Neural progenitor cell (in vitro differentiated cells): ENCODE measurements around the gene NEDD4L. TPM values are rescaled to one million over a fixed set of nuclear protein-coding genes. Genes with fewer than 3 reads are reported as not detected.

Source experiments
- DNase-seq: peaks from one replicate; pipeline ENCODE4 v3.0.0-alpha.2; 2016; ENCODE audit warnings: low spot score
- H2AFZ ChIP-seq: fragments of 200-600 bp; sonication (generic); replicated peaks from 2 replicates; pipeline ENCODE4 v1.6.1; 2016; ENCODE audit warnings: antibody characterized with exemption
- H3F3A ChIP-seq: fragments of 200-600 bp; sonication (generic); 2 replicates; pipeline ENCODE4 v1.6.1; 2016; ENCODE audit warnings: antibody characterized with exemption, low read depth
- H3K27ac ChIP-seq: fragments of 200-600 bp; sonication (generic); 2 replicates; pipeline ENCODE4 v1.5.1; 2016; ENCODE audit warnings: mild to moderate bottlenecking
- H3K27me3 ChIP-seq: fragments of 200-600 bp; sonication (generic); 2 replicates; pipeline ENCODE4 v1.6.1; 2016; ENCODE audit warnings: mild to moderate bottlenecking, moderate library complexity
- H3K36me3 ChIP-seq: fragments of 200-600 bp; sonication (generic); 2 replicates; pipeline ENCODE4 v1.5.1; 2016
- H3K4me1 ChIP-seq: fragments of 200-600 bp; sonication (generic); 2 replicates; pipeline ENCODE4 v1.6.1; 2016; ENCODE audit warnings: mixed run types
- H3K4me2 ChIP-seq: fragments of 200-600 bp; sonication (generic); 2 replicates; pipeline ENCODE4 v1.6.1; 2016
- H3K4me3 ChIP-seq: fragments of 200-600 bp; sonication (generic); 2 replicates; pipeline ENCODE4 v1.5.1; 2016
- H3K79me2 ChIP-seq: fragments of 200-600 bp; sonication (generic); 2 replicates; pipeline ENCODE4 v1.6.1; 2016; ENCODE audit warnings: low read depth
- H3K9ac ChIP-seq: fragments of 200-600 bp; sonication (generic); 2 replicates; pipeline ENCODE4 v1.6.1; 2016
- H3K9me3 ChIP-seq: fragments of 200-600 bp; sonication (generic); 2 replicates; pipeline ENCODE4 v1.5.1; 2016; ENCODE audit warnings: low read depth
- H4K20me1 ChIP-seq: fragments of 200-600 bp; sonication (generic); 2 replicates; pipeline ENCODE4 v1.6.1; 2016; ENCODE audit warnings: low read depth
- H3K27ac Mint-ChIP-seq: 3 replicates; pipeline ENCODE4 v1.8.0; 2021; ENCODE audit warnings: mixed read lengths
- H3K27me3 Mint-ChIP-seq: 2 replicates; pipeline ENCODE4 v1.8.0; 2022; ENCODE audit warnings: low read depth, mild to moderate bottlenecking, inconsistent platforms, moderate library complexity, mixed read lengths; ENCODE audit not compliant: insufficient read depth
- H3K36me3 Mint-ChIP-seq: 3 replicates; pipeline ENCODE4 v1.8.0; 2021; ENCODE audit warnings: mixed read lengths
- H3K4me1 Mint-ChIP-seq: 3 replicates; pipeline ENCODE4 v1.8.0; 2021; ENCODE audit warnings: mixed read lengths
- H3K4me3 Mint-ChIP-seq: 3 replicates; pipeline ENCODE4 v1.8.0; 2021; ENCODE audit warnings: mild to moderate bottlenecking, moderate library complexity, mixed read lengths
- H3K9me3 Mint-ChIP-seq: 3 replicates; pipeline ENCODE4 v1.8.0; 2020; ENCODE audit warnings: mixed read lengths
- EZH2 ChIP-seq: fragments of 200-600 bp; sonication (generic); IDR thresholded peaks from 2 replicates; pipeline ENCODE4 v1.6.1; 2017; ENCODE audit warnings: antibody characterized with exemption, mild to moderate bottlenecking, moderate library complexity
- EZH2phosphoT487 ChIP-seq: fragments of 200-600 bp; sonication (generic); IDR thresholded peaks from 2 replicates; pipeline ENCODE4 v1.6.1; 2017; ENCODE audit warnings: antibody characterized with exemption
- total RNA-seq: library from RNA; depleted of rRNA; stranded (reverse); fragments of >200 nt; gene quantifications from 2 replicates; pipeline ENCODE4 v1.2.3, GENCODE V29; 2015; ENCODE audit warnings: low replicate concordance
- TF ChIP-seq, protein P1 (sequence below): fragments of 200-600 bp; sonication (generic); IDR thresholded peaks from 2 replicates; pipeline ENCODE4 v1.5.1; 2017; ENCODE audit warnings: antibody characterized with exemption, mild to moderate bottlenecking

Gene NEDD4L
- total RNA-seq, 1 donor from 2014 or later, result 55.5 TPM

GRCh38 chr18:58256316-58257080 lies 212.5 kb downstream of the NEDD4L start:
- H3K4me3 ChIP-seq, result no peak overlapping the region
- H3K4me1 Mint-ChIP-seq, result peaks cover 29% of the 10 kb centered on the region
- no peaks in the 10 kb centered on the region for H3K27me3 Mint-ChIP-seq
- H3K36me3 ChIP-seq, result no peaks in the 10 kb centered on the region
- peaks cover 5% of the 10 kb centered on the region for H3K36me3 Mint-ChIP-seq
- no peak overlapping the region for H3K9ac ChIP-seq
- no peak overlapping the region for H2AFZ ChIP-seq
- no peak overlapping the region for H3K4me2 ChIP-seq
- peak overlapping the region; percentile 90 for H3K27ac Mint-ChIP-seq
- H4K20me1 ChIP-seq, result no peaks in the 10 kb centered on the region
- no peaks in the 10 kb centered on the region for H3K9me3 ChIP-seq
- H3K4me1 ChIP-seq, result peaks cover 30% of the 10 kb centered on the region
- no peak for TF ChIP-seq EZH2
- H3K79me2 ChIP-seq, result peaks cover 5% of the 10 kb centered on the region
- H3K9me3 Mint-ChIP-seq, result no peaks in the 10 kb centered on the region
- no peak overlapping the region for H3K4me3 Mint-ChIP-seq
- DNase-seq, result no peak
- no peaks in the 10 kb centered on the region for H3K27me3 ChIP-seq
- H3F3A ChIP-seq, result no peaks in the 10 kb centered on the region
- no peak overlapping the region for H3K27ac ChIP-seq

GRCh38 chr18:58257461-58257860 lies 213.4 kb downstream of the NEDD4L start:
- Histone ChIP-seq H3K4me1 (peaks cover 30% of the 10 kb centered on the region), H3F3A (no peaks in the 10 kb centered on the region), H3K4me3 (no peak overlapping the region), H3K4me2 (no peak overlapping the region), H3K9ac (no peak overlapping the region), H4K20me1 (no peaks in the 10 kb centered on the region), H3K79me2 (peaks cover 5% of the 10 kb centered on the region), H3K36me3 (no peaks in the 10 kb centered on the region), H3K9me3 (no peaks in the 10 kb centered on the region), H2AFZ (no peak overlapping the region), H3K27me3 (no peaks in the 10 kb centered on the region), H3K27ac (no peak overlapping the region)
- Mint-ChIP-seq H3K9me3 (no peaks in the 10 kb centered on the region), H3K27ac (peak overlapping the region; percentile 51), H3K27me3 (no peaks in the 10 kb centered on the region), H3K4me1 (peaks cover 29% of the 10 kb centered on the region), H3K4me3 (no peak overlapping the region), H3K36me3 (peaks cover 5% of the 10 kb centered on the region)
- TF ChIP-seq, protein P1, sequence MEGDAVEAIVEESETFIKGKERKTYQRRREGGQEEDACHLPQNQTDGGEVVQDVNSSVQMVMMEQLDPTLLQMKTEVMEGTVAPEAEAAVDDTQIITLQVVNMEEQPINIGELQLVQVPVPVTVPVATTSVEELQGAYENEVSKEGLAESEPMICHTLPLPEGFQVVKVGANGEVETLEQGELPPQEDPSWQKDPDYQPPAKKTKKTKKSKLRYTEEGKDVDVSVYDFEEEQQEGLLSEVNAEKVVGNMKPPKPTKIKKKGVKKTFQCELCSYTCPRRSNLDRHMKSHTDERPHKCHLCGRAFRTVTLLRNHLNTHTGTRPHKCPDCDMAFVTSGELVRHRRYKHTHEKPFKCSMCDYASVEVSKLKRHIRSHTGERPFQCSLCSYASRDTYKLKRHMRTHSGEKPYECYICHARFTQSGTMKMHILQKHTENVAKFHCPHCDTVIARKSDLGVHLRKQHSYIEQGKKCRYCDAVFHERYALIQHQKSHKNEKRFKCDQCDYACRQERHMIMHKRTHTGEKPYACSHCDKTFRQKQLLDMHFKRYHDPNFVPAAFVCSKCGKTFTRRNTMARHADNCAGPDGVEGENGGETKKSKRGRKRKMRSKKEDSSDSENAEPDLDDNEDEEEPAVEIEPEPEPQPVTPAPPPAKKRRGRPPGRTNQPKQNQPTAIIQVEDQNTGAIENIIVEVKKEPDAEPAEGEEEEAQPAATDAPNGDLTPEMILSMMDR, result no peak
- TF ChIP-seq EZH2phosphoT487 (no peak), EZH2 (no peak)
- no peak for DNase-seq

GRCh38 chr18:58258692-58259342 lies 214.8 kb downstream of the NEDD4L start:
- Histone ChIP-seq H3K4me2 (no peak overlapping the region), H3K9ac (no peak overlapping the region), H3K9me3 (no peaks in the 10 kb centered on the region), H3K36me3 (no peaks in the 10 kb centered on the region), H3K27me3 (no peaks in the 10 kb centered on the region), H3K4me1 (peaks cover 37% of the 10 kb centered on the region), H2AFZ (no peak overlapping the region), H3F3A (no peaks in the 10 kb centered on the region), H3K79me2 (peaks cover 5% of the 10 kb centered on the region), H3K27ac (no peak overlapping the region), H4K20me1 (no peaks in the 10 kb centered on the region), H3K4me3 (no peak overlapping the region)
- TF ChIP-seq, protein P1, result no peak
- TF ChIP-seq EZH2phosphoT487 (no peak), EZH2 (no peak)
- DNase-seq, result no peak
- peaks cover 41% of the 10 kb centered on the region for H3K4me1 Mint-ChIP-seq
- H3K36me3 Mint-ChIP-seq, result peaks cover 5% of the 10 kb centered on the region
- no peak overlapping the region for H3K27ac Mint-ChIP-seq
- no peak overlapping the region for H3K4me3 Mint-ChIP-seq
- H3K27me3 Mint-ChIP-seq, result no peaks in the 10 kb centered on the region
- H3K9me3 Mint-ChIP-seq, result no peaks in the 10 kb centered on the region
